ENCODE results near the gene ZNF622.
A peak's percentile ranks its signal among the peaks of the same experiment; 100 is the strongest.

ZNF622 gene, protein sequence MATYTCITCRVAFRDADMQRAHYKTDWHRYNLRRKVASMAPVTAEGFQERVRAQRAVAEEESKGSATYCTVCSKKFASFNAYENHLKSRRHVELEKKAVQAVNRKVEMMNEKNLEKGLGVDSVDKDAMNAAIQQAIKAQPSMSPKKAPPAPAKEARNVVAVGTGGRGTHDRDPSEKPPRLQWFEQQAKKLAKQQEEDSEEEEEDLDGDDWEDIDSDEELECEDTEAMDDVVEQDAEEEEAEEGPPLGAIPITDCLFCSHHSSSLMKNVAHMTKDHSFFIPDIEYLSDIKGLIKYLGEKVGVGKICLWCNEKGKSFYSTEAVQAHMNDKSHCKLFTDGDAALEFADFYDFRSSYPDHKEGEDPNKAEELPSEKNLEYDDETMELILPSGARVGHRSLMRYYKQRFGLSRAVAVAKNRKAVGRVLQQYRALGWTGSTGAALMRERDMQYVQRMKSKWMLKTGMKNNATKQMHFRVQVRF

DNA sequence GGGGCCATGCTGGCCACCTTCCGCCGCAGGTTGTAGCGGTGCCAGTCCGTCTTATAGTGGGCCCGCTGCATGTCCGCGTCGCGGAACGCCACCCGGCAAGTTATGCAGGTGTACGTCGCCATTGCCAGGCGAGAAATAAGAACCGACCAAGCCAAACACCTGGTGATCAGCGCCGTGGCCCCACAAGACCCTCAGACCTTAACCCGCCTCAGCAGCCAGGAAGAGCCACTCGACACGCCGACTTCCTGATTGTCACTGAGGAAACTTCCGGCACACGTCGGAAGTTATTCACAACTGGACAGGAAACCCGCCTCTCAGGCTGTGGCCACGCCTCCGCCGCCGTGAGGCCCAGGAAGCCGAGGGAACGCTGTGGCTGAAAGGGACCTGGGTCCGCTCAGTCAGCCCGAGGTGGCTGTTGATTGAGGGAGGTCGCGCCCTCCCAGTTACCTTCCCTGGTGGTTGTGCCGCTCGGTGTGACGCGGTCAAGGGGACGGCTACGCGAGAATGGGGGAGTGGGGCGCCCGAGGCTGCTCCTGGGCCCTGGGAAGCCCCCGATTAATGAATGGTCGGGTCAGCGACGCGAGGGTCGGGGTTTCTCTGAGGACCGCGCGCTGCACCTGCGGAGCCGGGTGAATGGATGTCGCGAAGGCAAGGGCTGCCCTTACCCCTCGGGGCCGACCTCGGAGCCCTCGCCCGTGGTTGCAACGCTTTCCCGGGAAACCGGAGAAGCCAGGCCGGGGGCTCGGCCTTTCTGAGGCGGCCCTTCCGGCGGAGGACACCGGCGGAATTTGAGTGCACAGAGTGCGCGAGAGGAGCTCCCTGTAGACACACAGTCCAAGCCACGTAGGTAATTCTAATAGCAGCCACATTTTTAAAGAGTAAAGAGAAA lies at the start of gene ZNF622:
Gene ZNF622 (minus strand): TSS at position 257 of the 889 bp plus-strand sequence. CDS start 135 bp downstream, at position 122.
- peak; percentile 84 to 86 for DNase-seq

DNA sequence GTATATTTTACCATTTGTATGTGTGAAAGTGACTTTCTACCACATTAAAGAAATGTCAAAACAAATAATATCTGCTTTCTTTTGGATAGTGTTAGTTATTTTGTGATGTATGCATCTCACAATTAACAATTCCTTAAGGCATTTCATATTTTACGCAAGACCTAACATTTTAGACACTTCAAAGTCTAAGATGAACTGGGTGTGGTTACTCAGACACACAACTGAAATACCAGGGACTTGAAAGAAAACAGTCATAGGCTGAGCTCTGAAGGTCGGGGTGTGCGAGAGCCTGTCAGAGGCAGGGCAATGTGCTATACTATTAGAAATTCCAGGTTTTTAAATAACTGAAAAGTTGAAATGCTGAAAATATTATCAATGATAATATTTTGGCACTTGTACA lies 44.5 kb upstream of the ZNF622 start:
- no peak for DNase-seq

DNA sequence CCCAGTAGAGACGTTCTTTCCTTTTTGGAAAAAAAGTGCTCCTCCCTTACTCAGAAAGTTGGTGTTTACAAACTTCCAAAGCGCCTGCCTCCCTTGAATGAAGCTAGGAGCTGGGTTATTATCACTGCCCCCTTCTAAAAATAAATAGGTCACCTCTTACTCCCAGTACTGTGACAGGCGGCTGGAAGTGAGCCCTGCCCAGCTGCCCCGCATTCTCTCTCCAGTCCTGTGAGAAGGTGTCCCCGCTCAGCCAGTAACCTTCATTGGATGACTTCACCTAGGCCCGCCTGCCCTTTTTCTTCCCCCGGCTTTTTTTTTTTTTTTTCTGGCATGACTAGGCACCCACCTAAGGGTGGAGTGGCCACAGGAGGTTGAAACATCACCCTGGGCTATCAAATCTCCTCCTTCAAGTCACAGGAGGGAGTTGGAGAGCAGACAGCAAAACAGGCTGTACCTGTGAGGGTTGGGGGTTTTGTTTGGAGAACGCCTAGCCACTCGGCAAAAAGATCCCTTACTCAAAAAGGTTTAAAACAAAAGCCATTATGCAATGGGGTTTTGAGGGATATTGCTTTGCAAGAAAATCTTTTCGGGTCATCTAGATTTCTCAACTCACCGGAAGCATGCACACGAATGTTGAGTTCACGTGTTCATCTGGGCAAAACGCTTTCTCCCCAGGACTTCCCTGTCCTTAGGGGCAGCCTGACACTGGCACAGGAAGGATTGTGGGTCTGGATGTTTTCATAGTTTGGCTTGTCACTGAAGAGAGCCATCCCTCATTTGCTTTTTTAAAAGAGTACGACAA lies 43.3 kb upstream of the ZNF622 start:
- no peak for DNase-seq

DNA sequence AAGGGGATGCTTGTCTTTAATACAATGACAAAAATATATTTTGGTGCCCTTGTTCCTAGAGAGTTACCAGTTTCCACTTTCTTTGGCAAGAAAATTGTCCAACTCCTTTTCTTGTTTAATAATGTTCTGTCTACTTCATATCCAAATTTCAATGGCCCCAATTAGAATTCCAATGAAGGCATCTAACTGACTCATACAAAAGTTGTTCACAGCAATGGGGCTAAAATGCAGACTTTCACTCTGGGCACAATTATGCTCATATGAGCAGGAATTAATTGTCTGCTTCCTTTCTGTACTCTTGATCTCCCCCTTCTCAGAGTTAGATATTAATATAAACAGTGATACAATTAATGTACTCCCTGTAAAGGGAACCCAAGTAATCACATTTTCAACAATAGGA lies 42.1 kb upstream of the ZNF622 start:
- DNase-seq = no peak

DNA sequence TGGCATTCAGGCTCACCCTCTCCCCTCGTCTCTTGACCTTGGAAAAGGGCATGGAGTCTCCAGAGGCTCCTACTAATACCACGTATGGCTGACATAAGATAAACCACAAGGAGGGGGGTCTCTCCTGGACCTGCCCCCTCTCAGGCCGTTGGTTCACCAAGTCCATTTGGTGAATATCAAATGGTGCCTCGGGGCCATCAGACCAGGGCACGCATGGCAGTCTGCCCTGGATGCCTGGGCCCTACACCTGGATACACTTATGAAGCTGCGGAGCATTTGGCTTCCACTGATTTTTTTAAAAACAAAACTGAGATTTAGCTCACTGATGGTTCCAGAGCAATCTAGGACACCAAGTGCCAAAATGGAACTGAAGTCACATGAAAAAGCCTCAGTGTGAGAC lies 40.3 kb upstream of the ZNF622 start:
- DNase-seq = no peak

DNA sequence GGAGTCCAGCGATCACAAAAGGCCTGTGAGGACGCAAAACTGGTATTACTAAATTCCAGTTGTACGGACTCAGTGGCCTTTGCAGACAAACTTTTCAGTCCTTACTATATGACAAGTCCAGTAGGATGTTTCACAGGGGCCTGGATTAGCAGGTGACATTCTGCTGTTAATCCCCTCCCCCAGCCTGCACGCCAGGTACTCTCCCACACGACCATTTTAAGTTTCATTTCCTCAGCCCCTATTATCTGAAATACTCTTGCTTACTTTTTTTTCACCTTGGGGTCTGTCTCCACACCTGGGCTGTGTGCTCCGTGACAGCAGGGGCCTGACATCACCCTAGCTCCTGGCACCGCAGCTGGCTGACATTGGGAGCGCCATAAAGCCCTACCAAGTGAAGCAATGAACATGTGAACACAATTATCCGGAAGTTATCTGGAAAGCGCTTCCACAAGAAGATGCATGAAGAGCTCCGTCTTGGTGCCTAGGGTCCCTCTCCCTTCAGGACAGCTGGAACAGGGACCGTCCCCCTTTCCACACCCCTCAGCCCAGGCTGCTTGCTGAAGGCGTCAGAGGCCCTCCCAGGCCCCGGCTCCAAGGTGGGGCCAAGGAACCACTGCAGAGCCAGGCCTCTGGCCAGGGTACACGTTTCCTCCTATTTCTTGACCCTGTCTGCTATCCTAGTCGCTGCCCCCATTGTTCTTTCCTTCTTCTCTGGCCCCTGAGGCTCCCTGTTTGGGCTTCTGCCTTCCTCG lies 39.7 kb upstream of the ZNF622 start:
- DNase-seq = no peak

DNA sequence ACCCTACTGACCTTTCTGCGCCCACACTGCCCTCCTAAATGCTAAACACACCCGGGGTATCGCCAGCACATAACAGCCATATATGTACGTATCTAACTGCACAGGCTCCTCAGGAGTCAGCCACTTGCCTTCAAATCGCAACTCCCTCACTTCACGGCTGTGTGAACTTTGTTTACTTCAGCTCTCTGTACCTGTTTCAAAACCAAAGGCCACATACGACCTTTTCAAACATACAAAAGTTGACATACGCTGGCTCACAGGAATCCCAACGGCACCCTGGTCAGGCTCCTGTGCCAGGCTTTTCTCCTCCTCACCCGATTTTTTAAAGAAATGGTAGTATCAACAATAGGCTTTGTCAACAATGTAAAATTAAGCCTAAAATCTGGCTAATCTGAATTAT lies 39.0 kb upstream of the ZNF622 start:
- no peak for DNase-seq

DNA sequence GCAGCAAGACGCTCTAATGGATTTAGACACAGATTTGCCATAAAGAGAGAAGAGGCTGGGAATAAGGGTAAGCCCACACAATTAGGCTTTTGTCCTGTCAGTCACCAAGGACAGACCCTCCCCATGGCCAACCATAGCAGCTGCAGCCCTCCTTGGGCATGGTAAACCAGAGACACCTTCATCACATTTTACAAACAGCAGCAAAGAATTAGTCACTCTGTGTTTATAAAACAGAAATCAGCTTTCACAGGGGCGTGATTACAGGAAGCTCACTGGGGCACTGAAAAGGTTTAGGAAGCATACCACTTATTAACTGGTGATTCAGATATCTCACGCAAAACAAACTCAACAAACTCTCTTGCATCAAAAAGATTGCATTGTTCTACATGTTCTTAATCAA lies 37.3 kb upstream of the ZNF622 start:
- no peak for DNase-seq

DNA sequence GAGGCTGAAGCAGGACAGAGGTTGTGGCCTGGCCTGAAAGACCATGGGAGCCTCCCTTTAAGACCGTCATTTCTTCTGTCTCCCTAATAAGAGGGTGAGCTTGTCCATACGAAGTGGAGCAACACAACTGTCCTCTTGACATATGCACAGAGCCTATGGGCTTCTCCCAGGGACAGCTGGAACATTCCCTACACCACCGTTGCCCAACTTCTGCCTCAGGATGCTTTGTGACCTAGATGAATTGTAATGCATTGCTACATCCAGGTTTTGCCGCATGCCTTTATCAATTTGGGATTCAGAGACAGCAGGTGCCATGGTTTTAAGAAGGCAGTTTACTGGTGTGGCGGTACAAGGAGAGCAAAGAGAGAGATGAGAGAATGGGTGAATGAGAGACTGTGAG lies 34.4 kb upstream of the ZNF622 start:
- DNase-seq = no peak

DNA sequence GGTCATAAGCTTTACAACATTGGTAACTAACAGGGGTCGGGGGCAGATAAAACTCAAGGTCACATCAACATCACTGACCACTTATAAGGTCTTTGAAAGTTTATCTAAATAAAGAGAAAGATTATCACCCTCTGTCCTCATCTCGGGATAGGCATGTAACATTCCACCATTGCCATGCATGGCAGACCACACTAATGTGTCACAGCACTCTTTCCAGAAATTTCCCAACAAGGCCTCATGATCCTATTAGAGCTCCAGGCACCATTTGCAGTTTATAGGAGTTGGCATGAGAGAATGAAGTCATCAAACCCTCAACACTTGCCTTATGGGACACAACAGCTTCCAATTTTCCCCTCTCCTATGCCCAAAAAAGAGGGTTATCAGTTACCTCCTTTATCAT lies 31.9 kb upstream of the ZNF622 start:
- no peak for DNase-seq

DNA sequence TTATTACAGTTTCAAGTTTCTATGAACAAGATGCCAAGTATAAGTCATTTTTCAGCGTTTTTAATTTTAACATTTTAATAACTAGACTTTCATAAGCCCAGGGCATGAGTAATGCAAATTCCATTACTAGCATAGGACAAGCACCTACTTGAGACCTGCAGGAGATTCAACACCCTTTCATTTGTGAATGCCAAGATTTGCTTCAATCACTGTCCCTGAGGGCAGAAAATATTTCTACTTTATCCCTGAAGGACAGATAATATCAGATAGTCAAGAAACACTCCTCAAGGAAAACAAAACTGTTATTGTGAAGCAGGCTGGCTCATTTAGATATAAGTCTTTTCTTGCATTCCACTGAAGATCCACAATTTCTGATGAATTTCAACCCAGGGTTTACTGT lies 27.7 kb upstream of the ZNF622 start:
- no peak for DNase-seq

DNA sequence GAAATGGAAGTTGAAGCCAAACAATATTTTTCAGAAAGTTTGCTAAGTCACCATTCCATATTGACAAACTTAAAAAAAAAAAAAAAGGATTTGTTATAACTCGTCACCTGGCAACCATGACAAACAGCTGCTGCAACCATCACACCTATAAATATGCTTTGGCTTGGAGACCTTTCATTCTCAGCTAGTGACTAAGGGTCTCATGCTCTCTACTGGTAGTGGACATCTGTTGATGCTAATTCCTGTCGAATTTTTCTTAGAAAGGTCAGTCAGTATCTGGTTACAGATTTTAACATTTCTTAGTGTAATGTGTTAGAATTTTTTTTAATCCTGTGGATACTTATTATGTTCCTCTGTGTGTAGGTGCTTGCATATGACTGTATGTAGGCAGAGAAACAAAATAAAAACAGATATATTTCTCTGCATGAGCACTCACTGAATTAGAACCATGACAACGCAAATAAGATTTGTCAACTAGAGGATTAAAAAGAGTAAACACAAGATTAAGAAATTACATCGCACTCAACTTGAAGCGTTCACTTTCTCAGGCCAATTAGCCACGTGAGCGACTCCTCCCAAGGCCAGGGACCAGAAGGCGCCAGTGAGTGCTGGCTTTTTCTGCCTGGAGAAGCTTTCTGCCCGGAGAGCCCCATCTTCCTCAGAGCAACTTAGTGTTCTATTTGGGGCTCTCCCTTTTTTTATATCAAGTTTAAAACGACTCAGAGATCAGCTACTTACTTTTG lies 27.0 kb upstream of the ZNF622 start:
- DNase-seq = no peak

DNA sequence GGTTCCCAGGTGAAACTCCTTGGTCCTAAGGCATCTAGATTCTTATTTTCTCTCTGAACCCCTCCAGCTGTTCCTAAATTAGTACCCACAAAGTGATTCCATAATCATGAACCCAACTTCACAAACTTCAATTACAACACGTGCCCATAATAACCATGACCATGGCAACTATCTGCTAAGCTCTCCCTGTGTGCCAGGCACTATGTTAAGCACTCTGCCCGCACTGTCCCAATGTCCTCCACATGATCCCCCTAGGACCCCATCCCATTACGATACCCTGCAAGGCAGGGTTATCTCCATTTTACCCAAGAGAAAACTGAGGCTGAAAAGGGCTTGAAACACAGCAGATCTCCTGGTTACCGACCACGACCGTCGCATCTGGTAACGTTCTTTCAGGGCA lies 25.3 kb upstream of the ZNF622 start:
- no peak for DNase-seq

DNA sequence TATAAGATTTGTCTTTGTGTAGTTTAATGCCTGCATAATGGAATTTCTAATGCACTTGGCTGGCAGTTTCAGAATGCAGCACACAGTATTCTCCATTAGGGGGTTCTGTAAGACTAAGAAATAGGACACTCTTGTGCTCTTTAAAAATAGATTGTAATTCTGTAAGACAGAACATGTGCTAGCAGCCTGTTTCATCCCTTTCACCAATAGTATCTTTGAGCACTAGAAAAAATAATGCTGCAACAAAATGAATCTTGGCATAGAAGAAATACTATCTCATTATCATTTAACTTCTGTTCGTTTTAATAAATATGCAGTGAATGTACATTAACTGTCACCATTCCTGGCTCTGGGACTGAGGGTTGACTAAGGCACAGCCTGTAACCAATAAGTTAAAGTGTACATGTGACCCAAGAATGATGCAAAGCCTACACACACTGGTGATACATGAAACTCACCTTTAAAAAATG lies 23.8 kb upstream of the ZNF622 start:
- DNase-seq = no peak

DNA sequence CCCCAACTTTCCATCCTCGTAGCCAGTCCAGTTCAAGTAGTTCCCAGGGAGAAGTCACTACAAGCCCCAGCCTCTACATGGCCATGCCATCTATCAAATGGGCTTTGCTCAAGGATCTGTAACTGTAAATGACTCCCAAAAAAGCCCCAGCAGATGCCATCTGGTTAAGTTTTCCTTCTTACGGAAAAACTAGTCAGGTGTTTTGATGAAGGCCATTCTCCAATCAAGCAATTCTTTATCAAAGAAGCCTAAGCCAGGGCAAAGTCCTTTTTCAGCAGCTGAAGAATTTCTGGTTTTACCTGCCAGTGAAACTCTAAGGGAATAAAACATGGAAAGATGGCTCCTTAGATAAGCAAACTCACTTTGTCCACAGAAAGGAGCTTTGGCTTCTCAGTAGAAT lies 21.9 kb upstream of the ZNF622 start:
- no peak for DNase-seq

DNA sequence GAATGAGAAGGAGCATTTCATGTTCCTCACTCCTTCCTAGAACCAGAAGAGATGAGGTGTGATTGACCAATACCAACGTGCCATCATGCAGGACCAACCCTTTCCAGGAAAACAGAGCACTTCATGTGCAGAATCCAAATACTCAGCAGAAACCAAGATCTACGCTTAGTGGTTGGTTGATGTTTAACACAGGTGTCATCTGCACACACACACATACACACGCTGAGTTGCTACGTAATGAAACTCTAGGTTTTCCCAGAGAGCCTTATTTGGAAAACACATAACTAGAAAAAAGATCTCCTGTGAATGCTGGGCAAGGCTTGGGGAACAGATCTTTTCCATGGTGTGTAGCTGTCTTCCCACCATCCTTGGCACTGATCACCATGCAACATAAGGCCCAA lies 21.1 kb upstream of the ZNF622 start:
- no peak for DNase-seq

DNA sequence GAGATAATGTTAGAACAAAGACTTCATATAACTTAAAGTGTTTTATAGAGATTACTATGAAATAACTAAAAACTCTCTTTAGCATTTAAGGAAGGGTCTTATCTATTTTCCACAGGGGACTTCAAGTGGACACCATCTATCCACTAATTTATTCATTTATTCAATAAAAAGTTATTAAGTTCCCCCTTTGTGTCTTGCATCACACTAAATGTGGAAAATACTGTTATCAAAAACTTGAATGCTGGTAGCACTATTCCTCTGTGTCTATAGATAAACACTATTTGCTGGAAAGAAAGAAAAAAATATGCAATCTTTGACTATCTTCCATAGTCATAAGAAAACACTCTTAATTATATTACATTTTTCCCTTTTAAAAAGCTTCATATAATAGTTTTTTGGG lies 20.1 kb upstream of the ZNF622 start:
- no peak for DNase-seq

DNA sequence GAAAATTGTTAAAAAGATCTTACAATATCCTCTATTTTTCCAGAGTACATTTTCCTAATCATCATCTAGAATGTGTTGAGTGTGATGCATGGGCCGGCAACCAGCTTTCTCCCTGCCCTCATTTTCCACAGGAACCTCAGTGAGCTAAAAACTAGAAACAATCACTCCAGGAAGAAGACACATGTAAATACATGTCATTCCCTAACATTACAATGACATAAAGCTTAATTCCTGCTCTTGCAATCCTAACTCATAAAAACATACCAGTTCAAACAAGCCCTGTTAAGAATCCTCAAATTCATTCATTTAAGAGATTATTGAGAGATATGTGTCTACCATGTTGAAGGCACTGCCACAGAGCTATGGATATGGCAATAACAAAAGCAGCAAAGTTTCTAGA lies 18.5 kb upstream of the ZNF622 start:
- DNase-seq = no peak

DNA sequence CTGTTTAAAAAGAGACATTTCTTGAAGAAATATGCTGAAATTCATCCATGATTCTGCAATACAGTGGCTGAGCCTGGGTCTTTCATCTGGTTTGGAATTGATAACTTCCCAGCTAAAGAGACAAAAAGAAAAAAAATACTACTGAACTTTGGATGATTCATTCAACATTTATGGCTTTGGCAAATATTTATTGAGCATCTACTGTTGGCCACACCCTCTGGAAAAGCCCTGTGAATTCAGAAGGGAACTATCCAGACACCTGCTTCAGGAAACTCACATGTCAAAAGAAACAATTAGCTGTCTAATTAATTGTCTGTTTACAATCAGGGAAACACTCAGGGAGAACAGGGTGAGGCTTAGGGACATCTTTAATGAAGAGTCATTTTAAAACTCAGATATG lies 17.8 kb upstream of the ZNF622 start:
- no peak for DNase-seq

DNA sequence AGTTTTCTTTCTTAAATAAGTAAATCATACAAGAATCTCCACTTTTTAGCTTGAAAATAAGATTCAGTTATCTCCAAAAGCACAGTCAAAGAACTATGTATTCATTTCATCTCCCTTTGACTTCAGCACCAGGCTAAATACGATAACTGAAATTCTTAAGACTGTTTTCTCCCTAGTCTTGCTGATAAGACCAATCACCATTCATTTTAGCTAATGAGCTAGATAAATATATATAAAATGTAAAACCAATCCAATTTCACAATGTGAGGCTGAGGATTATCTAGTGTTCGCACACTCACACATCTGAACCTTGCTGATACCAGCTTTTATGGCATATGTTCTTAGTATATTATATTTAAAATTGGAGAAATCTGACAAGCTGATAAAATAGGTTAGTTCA lies 17.3 kb upstream of the ZNF622 start:
- DNase-seq = no peak

DNA sequence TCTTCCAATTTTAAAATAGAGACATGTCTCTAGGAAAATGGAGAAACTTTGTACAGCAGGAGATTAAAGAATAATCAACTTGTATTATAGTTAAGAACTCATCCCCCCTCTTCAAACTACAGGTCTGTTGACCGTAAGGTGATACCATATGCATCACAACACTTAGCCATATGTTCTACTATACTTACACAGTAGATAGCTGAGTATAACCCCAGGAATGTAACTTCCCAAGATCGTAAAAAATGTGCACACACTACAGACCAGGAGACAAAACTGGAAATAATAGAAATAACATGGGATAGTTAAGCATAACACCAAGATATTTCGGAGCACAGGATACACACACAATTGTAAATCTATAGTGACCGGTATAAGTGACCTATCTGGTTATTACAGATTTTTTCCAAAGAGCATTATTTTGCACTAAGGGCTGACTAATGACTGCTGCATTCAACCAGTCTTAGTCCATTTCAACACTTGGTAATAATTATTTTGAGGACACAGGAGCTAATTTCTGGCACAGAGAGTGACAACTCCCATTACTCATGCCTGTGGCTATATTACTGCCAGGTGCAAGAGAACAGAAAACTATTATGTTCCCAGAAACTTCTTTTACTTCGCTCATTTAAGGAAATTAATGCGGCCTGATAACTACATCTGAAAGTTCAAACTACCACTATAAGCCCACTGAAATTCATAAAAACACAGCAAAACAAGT lies 15.4 kb upstream of the ZNF622 start:
- no peak for DNase-seq
